HEK293 (cell line): Measurements from ENCODE around the gene ZFPM1.

ENCODE experiments used
- CTCF ChIP-seq: fragments of 450-650 bp; formaldehyde crosslinking; IDR thresholded peaks from 2 replicates; pipeline ENCODE4 v1.5.1; 2016; ENCODE audit warnings: missing biosample characterization, missing genetic modification characterization
- IKZF3 ChIP-seq: fragments of 450-650 bp; IDR thresholded peaks from 2 replicates; pipeline ENCODE4 v1.5.0; 2018; ENCODE audit warnings: missing biosample characterization, mild to moderate bottlenecking, missing genetic modification characterization, moderate library complexity
- MEIS1 ChIP-seq: sonication (generic); formaldehyde crosslinking; IDR thresholded peaks from 2 replicates; pipeline ENCODE4 v1.8.1; 2022; ENCODE audit warnings: missing genetic modification reagents, mild to moderate bottlenecking, borderline replicate concordance
- SP2 ChIP-seq: fragments of 450-650 bp; formaldehyde crosslinking; IDR thresholded peaks from 2 replicates; pipeline ENCODE4 v1.5.1; 2016; ENCODE audit warnings: missing biosample characterization, missing genetic modification characterization
- ZBTB11 ChIP-seq: fragments of 450-650 bp; formaldehyde crosslinking; conservative IDR thresholded peaks from 2 replicates; pipeline ENCODE4 v1.5.1; 2016; ENCODE audit warnings: low read depth, missing biosample characterization, missing genetic modification characterization
- ZNF548 ChIP-seq: fragments of 450-650 bp; formaldehyde crosslinking; IDR thresholded peaks from 2 replicates; pipeline ENCODE4 v1.5.1; 2016; ENCODE audit warnings: missing biosample characterization, missing genetic modification characterization
- ZNF558 ChIP-seq: fragments of 450-650 bp; formaldehyde crosslinking; IDR thresholded peaks from 2 replicates; pipeline ENCODE4 v1.5.1; 2016; ENCODE audit warnings: missing biosample characterization, missing genetic modification characterization
- ZNF561 ChIP-seq: fragments of 450-650 bp; IDR thresholded peaks from 2 replicates; pipeline ENCODE4 v1.5.1; 2018; ENCODE audit warnings: missing biosample characterization, missing genetic modification characterization, borderline replicate concordance
- ZNF585B ChIP-seq: fragments of 450-650 bp; formaldehyde crosslinking; IDR thresholded peaks from 2 replicates; pipeline ENCODE4 v1.5.1; 2016; ENCODE audit warnings: missing biosample characterization, missing genetic modification characterization
- ZNF692 ChIP-seq: fragments of 450-650 bp; formaldehyde crosslinking; IDR thresholded peaks from 2 replicates; pipeline ENCODE4 v1.5.1; 2016; ENCODE audit warnings: missing biosample characterization, missing genetic modification characterization

GRCh38 chr16:88466175-88466862 is 13.2 kb downstream of the ZFPM1 start:
- no peak for TF ChIP-seq CTCF (tag by site-specific recombination)
- no peak for TF ChIP-seq ZNF692 (tag by site-specific recombination)
- no peak for TF ChIP-seq ZNF558 (tag by site-specific recombination)
- no peak for TF ChIP-seq MEIS1 (CRISPR knock-in tag)
- TF ChIP-seq ZNF548 (tag by site-specific recombination) = no peak
- TF ChIP-seq SP2 (tag by site-specific recombination) = no peak
- no peak for TF ChIP-seq ZNF561
- TF ChIP-seq ZNF585B (tag by site-specific recombination) = no peak
- no peak for TF ChIP-seq IKZF3 (tag by site-specific recombination)
- no peak for TF ChIP-seq ZBTB11
